Daoy (cell line): ENCODE data around the gene DENR. TPM values are rescaled to one million over a fixed set of nuclear protein-coding genes. Genes with fewer than 3 reads are reported as not detected.

Experiments used
- DNase-seq: peaks from one replicate; pipeline ENCODE4 v3.0.0-alpha.2; 2015; ENCODE audit warnings: low read depth
- total RNA-seq: library from RNA; depleted of rRNA; stranded (reverse); fragments of >200 nt; shearing (Covaris generic); gene quantifications from 2 replicates; pipeline ENCODE4 v1.2.3, GENCODE V29; 2014; rRNA removed

Gene DENR
- total RNA-seq, 1 experiment from 2014 or later = 86.9 TPM

- no peak for DNase-seq
Measured at GRCh38 chr12:122820138-122820537, 67.5 kb downstream of the DENR start.

Other genes starting within 250 kb of the DENR start
- gene RSRC2, start 225.9 kb upstream of the DENR start, total RNA-seq = 41.9 and 58.7 TPM in 2 replicates
- gene KNTC1, start 225.6 kb upstream of the DENR start, total RNA-seq = 56.9 and 74.3 TPM in 2 replicates
- not detected in 2 replicates for gene HCAR2, start 49.5 kb upstream of the DENR start, total RNA-seq
- gene HCAR3, start 36.0 kb upstream of the DENR start, total RNA-seq = not detected in 2 replicates
- 0.03 and 0.23 TPM in 2 replicates for gene HCAR1, start 22.0 kb upstream of the DENR start, total RNA-seq
- 0.51 and 1.7 TPM in 2 replicates for gene CCDC62, start 21.7 kb downstream of the DENR start, total RNA-seq
- gene HIP1R, start 82.6 kb downstream of the DENR start, total RNA-seq = 17.5 and 20.6 TPM in 2 replicates
- gene VPS37B, start 143.3 kb downstream of the DENR start, total RNA-seq = 46.6 and 51.4 TPM in 2 replicates
- gene ABCB9, start 213.6 kb downstream of the DENR start, total RNA-seq = 6.4 and 12.4 TPM in 2 replicates
- gene OGFOD2, start 222.4 kb downstream of the DENR start, total RNA-seq = 19.1 and 34.3 TPM in 2 replicates
- 252 and 278 TPM in 2 replicates for gene ARL6IP4, start 227.9 kb downstream of the DENR start, total RNA-seq